ENCODE measurements around the gene RABGAP1L. TPM values are rescaled to one million over a fixed set of nuclear protein-coding genes. Genes with fewer than 3 reads are reported as not detected.
"Not testable (repeated sequence)": the region's sequence is repeated elsewhere in the genome, so short reads cannot be mapped to it uniquely, and the experiment has no call there.

Gene RABGAP1L
- total RNA-seq, 1 experiment from 2014 or later, result 57.4 TPM

DNA sequence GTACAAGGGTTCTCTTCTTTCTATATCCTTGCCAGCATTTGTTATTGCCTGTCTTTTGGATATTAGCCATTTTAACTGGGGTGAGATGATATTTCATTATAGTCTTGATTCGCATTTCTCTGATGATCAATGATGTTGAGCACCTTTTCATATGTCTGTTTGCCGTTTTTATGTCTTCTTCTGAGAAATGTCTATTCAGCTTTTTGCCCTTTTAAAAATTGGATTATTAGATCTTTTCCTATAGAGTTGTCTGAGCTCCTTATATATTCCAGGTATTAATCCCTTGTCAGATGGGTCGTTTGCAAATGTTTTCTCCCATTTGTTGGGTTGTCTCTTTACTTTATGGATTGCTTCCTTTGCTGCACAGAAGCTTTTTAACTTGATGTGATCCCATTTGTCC is 883.3 kb downstream of the RABGAP1L start:
- Histone ChIP-seq H4K20me1 (ENCODE audit: insufficient read depth) (no peaks in the 10 kb centered on the region), H3K27ac (no peak overlapping the region), H3K4me3 (no peak overlapping the region), H3K9me3 (ENCODE audit: insufficient read depth, low read depth) (no peaks in the 10 kb centered on the region), H3K9me2 (ENCODE audit: insufficient read depth) (no peaks in the 10 kb centered on the region), H3K27me3 (ENCODE audit: insufficient read depth, low read depth) (no peaks in the 10 kb centered on the region), H3K36me3 (ENCODE audit: low read depth) (no peaks in the 10 kb centered on the region), H2AFZ (no peak overlapping the region), H3K79me2 (ENCODE audit: low read depth) (no peaks in the 10 kb centered on the region), H3F3A (ENCODE audit: insufficient read depth, low read depth) (no peaks in the 10 kb centered on the region), H3K4me2 (no peak overlapping the region), H3K4me1 (replicated peaks; ENCODE audit: insufficient read depth) (no peaks in the 10 kb centered on the region)
- ChIA-PET CTCF (no interaction called here), POLR2A (ENCODE audit: unreplicated experiment) (no interaction called here)
- TF ChIP-seq, protein P1, sequence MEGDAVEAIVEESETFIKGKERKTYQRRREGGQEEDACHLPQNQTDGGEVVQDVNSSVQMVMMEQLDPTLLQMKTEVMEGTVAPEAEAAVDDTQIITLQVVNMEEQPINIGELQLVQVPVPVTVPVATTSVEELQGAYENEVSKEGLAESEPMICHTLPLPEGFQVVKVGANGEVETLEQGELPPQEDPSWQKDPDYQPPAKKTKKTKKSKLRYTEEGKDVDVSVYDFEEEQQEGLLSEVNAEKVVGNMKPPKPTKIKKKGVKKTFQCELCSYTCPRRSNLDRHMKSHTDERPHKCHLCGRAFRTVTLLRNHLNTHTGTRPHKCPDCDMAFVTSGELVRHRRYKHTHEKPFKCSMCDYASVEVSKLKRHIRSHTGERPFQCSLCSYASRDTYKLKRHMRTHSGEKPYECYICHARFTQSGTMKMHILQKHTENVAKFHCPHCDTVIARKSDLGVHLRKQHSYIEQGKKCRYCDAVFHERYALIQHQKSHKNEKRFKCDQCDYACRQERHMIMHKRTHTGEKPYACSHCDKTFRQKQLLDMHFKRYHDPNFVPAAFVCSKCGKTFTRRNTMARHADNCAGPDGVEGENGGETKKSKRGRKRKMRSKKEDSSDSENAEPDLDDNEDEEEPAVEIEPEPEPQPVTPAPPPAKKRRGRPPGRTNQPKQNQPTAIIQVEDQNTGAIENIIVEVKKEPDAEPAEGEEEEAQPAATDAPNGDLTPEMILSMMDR (conservative IDR thresholded peaks at IDR 0.05), result no peak
- no peak for TF ChIP-seq EZH2 (IDR thresholded peaks at IDR 0.05; ENCODE audit: low read depth)
- DNase-seq, result no peak
- BruUV-seq (replicated peaks), result no TSS peak
- intact Hi-C loops (cut with micrococcal nuclease; ENCODE audit: unreplicated experiment), result no loop called here

DNA sequence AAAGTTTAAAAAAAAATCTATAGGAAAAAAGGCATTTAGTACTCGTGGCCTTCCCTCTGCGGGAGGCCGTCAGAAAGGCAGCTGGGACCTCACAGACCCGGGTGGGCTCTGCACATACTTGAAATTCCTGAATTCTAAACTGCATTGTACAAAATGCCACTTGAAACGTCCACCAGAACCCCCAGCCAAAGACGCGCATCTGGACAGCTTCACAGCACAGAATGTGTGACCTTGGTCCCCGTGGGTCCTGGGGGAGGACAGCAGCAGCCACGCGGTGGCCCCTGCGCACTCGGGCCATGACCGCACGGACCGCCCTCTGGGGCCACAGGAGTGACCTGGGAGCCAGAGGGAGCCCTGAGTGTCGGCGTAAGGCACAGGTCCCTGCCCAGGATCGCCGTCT is 884.5 kb downstream of the RABGAP1L start:
- Histone ChIP-seq H3K27ac (no peak overlapping the region), H3K36me3 (ENCODE audit: low read depth) (no peaks in the 10 kb centered on the region), H3K27me3 (ENCODE audit: insufficient read depth, low read depth) (no peaks in the 10 kb centered on the region), H4K20me1 (ENCODE audit: insufficient read depth) (no peaks in the 10 kb centered on the region), H3K9me2 (ENCODE audit: insufficient read depth) (no peaks in the 10 kb centered on the region; the same call in 1 of the 2 replicates), H2AFZ (no peak overlapping the region), H3K79me2 (ENCODE audit: low read depth) (no peaks in the 10 kb centered on the region), H3K4me3 (no peak overlapping the region), H3F3A (ENCODE audit: insufficient read depth, low read depth) (no peaks in the 10 kb centered on the region), H3K4me1 (replicated peaks; ENCODE audit: insufficient read depth) (no peaks in the 10 kb centered on the region), H3K9me3 (ENCODE audit: insufficient read depth, low read depth) (no peaks in the 10 kb centered on the region), H3K4me2 (no peak overlapping the region)
- intact Hi-C loops (cut with micrococcal nuclease; ENCODE audit: unreplicated experiment), result no loop called here
- DNase-seq, result no peak
- TF ChIP-seq, protein P1 (conservative IDR thresholded peaks at IDR 0.05), result no peak
- no peak for TF ChIP-seq EZH2 (IDR thresholded peaks at IDR 0.05; ENCODE audit: low read depth)
- ChIA-PET CTCF (no interaction called here), POLR2A (ENCODE audit: unreplicated experiment) (no interaction called here)
- BruUV-seq (replicated peaks), result no TSS peak

DNA sequence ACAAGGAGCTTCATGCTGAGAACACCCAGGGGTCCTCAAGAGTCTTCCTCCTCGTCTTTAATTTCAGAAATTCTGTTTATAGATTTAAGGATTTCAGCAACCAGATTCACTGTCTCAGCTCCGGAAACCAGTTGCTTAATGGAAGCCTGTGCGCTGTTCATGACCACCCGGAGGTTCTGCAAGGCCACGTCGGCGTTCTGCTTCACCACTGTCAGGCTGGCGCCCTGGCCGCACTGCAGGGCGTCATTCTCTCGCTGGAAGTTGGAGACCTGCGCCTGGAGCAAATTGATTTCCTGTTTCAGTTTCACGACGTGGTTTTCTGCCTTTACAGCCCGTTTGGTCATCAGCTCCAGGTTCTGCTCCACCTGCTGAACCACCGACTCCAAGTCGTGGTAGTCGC is 885.3 kb downstream of the RABGAP1L start:
- POLR2A ChIA-PET (ENCODE audit: unreplicated experiment), result interaction anchor here (0.7 kb wide), 1 partner anchor 363 kb away, joined by 5 read pairs; no protein-coding TSS in a partner anchor
- H3K9me3 ChIP-seq (ENCODE audit: insufficient read depth, low read depth); H4K20me1 ChIP-seq (ENCODE audit: insufficient read depth); BruUV-seq (replicated peaks); intact Hi-C loops (cut with micrococcal nuclease; ENCODE audit: unreplicated experiment); H3K27ac ChIP-seq; H3F3A ChIP-seq (ENCODE audit: insufficient read depth, low read depth); CTCF ChIA-PET; H3K4me2 ChIP-seq; H3K36me3 ChIP-seq (ENCODE audit: low read depth); DNase-seq; H3K4me3 ChIP-seq; H3K27me3 ChIP-seq (ENCODE audit: insufficient read depth, low read depth); H3K9me2 ChIP-seq (ENCODE audit: insufficient read depth); H2AFZ ChIP-seq; H3K79me2 ChIP-seq (ENCODE audit: low read depth); H3K4me1 ChIP-seq (replicated peaks; ENCODE audit: insufficient read depth): not testable (repeated sequence)

Other genes starting within 250 kb of the RABGAP1L start
- gene SERPINC1, start 242.2 kb upstream of the RABGAP1L start, total RNA-seq (2021), result 0.44 TPM in 1 of 2 replicates, not detected in the other
- gene RC3H1, start 137.2 kb upstream of the RABGAP1L start, total RNA-seq (2021), result 25.2 and 29.5 TPM in 2 replicates